Mesendoderm (in vitro differentiated cells): ENCODE data around the gene VAMP8.

Experiments used
- DNase-seq: peaks from one replicate; pipeline ENCODE4 v3.0.0; 2013
- H2AK5ac ChIP-seq: 2 replicates; pipeline ENCODE4 v1.6.1; 2013; ENCODE audit warnings: low read length, inconsistent platforms
- H2BK120ac ChIP-seq: 2 replicates; pipeline ENCODE4 v1.6.1; 2013; ENCODE audit warnings: low read depth, mild to moderate bottlenecking, low read length, moderate library complexity, mixed read lengths
- H2BK15ac ChIP-seq: replicated peaks from 2 replicates; pipeline ENCODE4 v1.6.1; 2013; ENCODE audit warnings: low read depth, mild to moderate bottlenecking, moderate library complexity
- H2BK5ac ChIP-seq: 2 replicates; pipeline ENCODE4 v1.6.1; 2013; ENCODE audit warnings: low read length, inconsistent platforms
- H3K18ac ChIP-seq: 2 replicates; pipeline ENCODE4 v1.6.1; 2013; ENCODE audit warnings: mild to moderate bottlenecking, low read length, mixed read lengths
- H3K23ac ChIP-seq: one replicate; pipeline ENCODE4 v1.6.1; 2013; ENCODE audit warnings: low read length
- H3K27ac ChIP-seq: 2 replicates; pipeline ENCODE4 v1.5.1; 2013; ENCODE audit warnings: low read depth, mild to moderate bottlenecking, inconsistent platforms, low read length, moderate library complexity
- H3K27me3 ChIP-seq: 2 replicates; pipeline ENCODE4 v1.6.1; 2013; ENCODE audit warnings: low read length, control low read depth, mild to moderate bottlenecking, inconsistent platforms; ENCODE audit not compliant: insufficient read depth, poor library complexity
- H3K36me3 ChIP-seq: 2 replicates; pipeline ENCODE4 v1.6.1; 2013; ENCODE audit warnings: low read length, inconsistent platforms; ENCODE audit not compliant: control insufficient read depth, insufficient read depth
- H3K4ac ChIP-seq: one replicate; pipeline ENCODE4 v1.6.1; 2013; ENCODE audit warnings: low read depth, mild to moderate bottlenecking, low read length, moderate library complexity
- H3K4me1 ChIP-seq: 2 replicates; pipeline ENCODE4 v1.6.1; 2013; ENCODE audit warnings: low read depth, low read length, inconsistent platforms; ENCODE audit not compliant: control insufficient read depth
- H3K4me2 ChIP-seq: 2 replicates; pipeline ENCODE4 v1.6.1; 2013; ENCODE audit warnings: low read length
- H3K4me3 ChIP-seq: 2 replicates; pipeline ENCODE4 v1.5.1; 2013; ENCODE audit warnings: mild to moderate bottlenecking, low read length
- H3K56ac ChIP-seq: one replicate; pipeline ENCODE4 v1.6.1; 2013; ENCODE audit warnings: low read length
- H3K79me1 ChIP-seq: 2 replicates; pipeline ENCODE4 v1.6.1; 2013; ENCODE audit warnings: low read length, inconsistent platforms
- H3K79me2 ChIP-seq: 2 replicates; pipeline ENCODE4 v1.6.1; 2013; ENCODE audit warnings: mild to moderate bottlenecking, low read length; ENCODE audit not compliant: control insufficient read depth, insufficient read depth
- H3K9ac ChIP-seq: 2 replicates; pipeline ENCODE4 v1.6.1; 2013; ENCODE audit warnings: low read length, inconsistent platforms
- H4K5ac ChIP-seq: one replicate; pipeline ENCODE4 v1.6.1; 2013; ENCODE audit warnings: low read length
- H4K8ac ChIP-seq: one replicate; pipeline ENCODE4 v1.6.1; 2013; ENCODE audit warnings: low read depth, mild to moderate bottlenecking, control low read depth, low read length, moderate library complexity
- WGBS: extraction: QIAGEN DNeasy Blood & Tissue Kit; methylation state at CpG from one replicate; pipeline ENCODE4 v1.1.7; 2013; ENCODE audit warnings: low lambda C conversion rate, missing lambda C conversion rate; ENCODE audit not compliant: insufficient coverage; ENCODE audit errors: extremely low coverage; 5-methylcytosine and 5-hydroxymethylcytosine counted together

VAMP8 gene

DNA sequence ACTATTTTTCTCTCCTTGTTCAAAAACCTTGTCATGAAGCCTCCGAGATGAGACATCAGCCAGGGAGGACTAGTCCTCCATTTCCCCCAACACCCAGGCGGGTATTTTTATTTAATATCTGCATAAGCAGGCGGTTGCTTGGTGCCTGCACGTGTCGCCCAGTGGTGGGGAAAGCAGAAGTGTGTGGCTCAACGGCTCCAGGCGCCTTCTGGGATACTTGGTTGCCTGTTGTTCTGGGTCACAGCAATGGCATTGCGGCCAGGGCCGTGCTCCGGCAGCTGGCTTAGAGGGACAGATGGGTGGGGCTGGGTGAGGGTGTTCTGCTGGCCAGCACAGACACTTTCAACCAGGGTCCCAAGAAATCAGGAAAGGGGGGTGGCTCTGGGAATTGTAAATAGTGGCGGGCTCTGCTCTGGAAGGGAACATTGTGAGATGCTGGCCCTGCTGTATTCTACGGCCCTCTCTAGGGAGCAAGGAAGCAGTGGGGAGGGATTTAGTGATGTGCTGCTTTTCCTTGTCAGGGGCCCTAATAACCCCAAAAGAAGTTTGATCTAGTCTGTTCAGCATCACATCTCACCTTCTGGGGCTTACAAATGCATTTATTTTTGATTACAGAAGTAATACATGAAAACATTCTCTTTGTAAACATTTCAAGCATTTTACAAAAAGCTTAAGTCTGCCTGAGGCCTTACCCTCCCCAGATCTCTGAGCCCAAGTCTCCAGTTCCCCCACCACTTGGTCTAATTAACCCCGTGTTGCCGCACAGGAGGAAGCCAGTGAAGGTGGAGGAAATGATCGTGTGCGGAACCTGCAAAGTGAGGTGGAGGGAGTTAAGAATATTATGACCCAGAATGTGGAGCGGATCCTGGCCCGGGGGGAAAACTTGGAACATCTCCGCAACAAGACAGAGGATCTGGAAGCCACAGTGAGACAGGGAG is 1.1 kb downstream of the VAMP8 start:
- Histone ChIP-seq H3K4ac (peak overlapping the region; percentile 46), H3K36me3 (no peaks in the 10 kb centered on the region), H3K56ac (peak overlapping the region; percentile 95), H2AK5ac (peak overlapping the region; percentile 89), H3K79me2 (peaks cover 9% of the 10 kb centered on the region), H3K27me3 (no peaks in the 10 kb centered on the region), H3K79me1 (peaks cover 9% of the 10 kb centered on the region), H3K4me2 (peak overlapping the region; percentile 71), H3K4me1 (peaks cover 10% of the 10 kb centered on the region), H3K27ac (peak overlapping the region; percentile 93), H3K9ac (peak overlapping the region; percentile 76), H3K4me3 (peak overlapping the region; percentile 15), H2BK5ac (peak overlapping the region; percentile 79), H3K18ac (peak overlapping the region; percentile 89), H4K5ac (no peak overlapping the region), H3K23ac (peak overlapping the region; percentile 11), H4K8ac (no peak overlapping the region), H2BK120ac (peak overlapping the region; percentile 86), H2BK15ac (no peak overlapping the region)
- DNase-seq: peak; percentile 56
- WGBS: no CpG with 5 or more reads among the region's 19 CpGs

DNA sequence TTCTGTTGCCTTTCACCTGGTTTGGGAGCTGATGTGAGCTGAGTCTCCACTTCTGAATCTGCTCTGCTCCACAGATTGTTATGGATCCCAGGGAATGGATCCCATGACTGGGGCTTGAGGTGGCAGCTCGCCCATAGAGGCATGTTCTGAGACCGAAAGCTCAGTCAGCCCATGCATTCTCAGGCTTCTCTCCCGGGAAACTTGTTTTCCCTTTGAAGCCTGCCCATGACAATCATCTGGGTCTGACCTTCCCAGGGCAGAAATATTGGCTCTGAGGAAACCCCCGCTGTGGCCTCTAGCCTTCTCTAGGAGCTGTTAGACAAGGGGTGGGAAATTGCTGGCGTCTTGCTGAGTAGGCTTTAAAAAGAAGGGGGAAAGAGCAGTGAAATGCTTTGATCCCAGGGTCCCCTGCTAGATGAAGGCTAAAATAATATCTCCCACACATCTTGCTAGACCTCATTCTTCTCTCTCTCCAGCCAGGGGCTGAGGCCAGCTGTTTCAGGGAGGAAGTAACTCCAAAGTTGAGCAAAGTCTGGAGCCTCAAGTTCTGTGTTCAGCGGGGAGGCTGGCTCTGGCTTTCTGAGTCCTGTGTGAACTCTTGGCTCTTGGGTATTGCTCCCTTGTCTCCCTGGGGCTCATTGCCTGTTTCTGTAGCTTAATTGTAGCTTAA is 2.0 kb downstream of the VAMP8 start:
- Histone ChIP-seq H3K23ac (no peak overlapping the region), H3K18ac (peak overlapping the region; percentile 89), H3K27ac (peak overlapping the region; percentile 93), H3K4ac (peak overlapping the region; percentile 66), H3K79me2 (peaks cover 9% of the 10 kb centered on the region), H2BK15ac (no peak overlapping the region), H3K4me1 (peaks cover 10% of the 10 kb centered on the region), H4K8ac (no peak overlapping the region), H3K4me3 (no peak overlapping the region), H2AK5ac (no peak overlapping the region), H3K9ac (peak overlapping the region; percentile 76), H3K79me1 (peaks cover 9% of the 10 kb centered on the region), H2BK120ac (peak overlapping the region; percentile 86), H2BK5ac (peak overlapping the region; percentile 79), H4K5ac (no peak overlapping the region), H3K36me3 (no peaks in the 10 kb centered on the region), H3K56ac (peak overlapping the region; percentile 95), H3K4me2 (peak overlapping the region; percentile 71), H3K27me3 (no peaks in the 10 kb centered on the region)
- WGBS: no CpG with 5 or more reads among the region's 6 CpGs
- peak; percentile 95 for DNase-seq

DNA sequence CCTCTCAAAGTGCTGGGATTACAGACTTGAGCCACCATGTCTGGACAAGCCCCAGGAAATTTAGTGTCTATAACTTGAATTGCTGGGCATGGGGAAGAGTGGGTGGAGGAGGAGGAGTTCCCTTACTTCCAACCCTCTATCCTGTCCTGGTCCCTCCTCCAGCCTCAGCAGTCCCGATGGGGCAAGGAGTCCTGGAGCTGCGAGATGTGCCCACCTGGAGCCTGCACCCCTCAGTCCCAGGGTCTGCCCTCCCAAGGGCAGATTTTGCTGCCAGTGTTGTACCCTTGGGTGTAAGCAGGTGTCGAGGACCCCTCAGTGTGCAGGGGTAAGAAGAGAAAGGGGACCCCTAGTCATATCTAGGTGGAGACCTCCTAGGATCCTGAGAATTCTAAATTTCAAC is 2.8 kb downstream of the VAMP8 start:
- H3K79me2 ChIP-seq: peaks cover 9% of the 10 kb centered on the region
- H3K79me1 ChIP-seq: peaks cover 9% of the 10 kb centered on the region
- no peak overlapping the region for H4K5ac ChIP-seq
- H2BK120ac ChIP-seq: peak overlapping the region; percentile 33
- no peak overlapping the region for H3K4me2 ChIP-seq
- peak overlapping the region; percentile 84 for H3K23ac ChIP-seq
- peak overlapping the region; percentile 57 for H3K9ac ChIP-seq
- H4K8ac ChIP-seq: peak overlapping the region; percentile 91
- H3K56ac ChIP-seq: peak overlapping the region; percentile 83
- H2BK5ac ChIP-seq: peak overlapping the region; percentile 89
- H2BK15ac ChIP-seq: no peak overlapping the region
- no peak overlapping the region for H3K4me3 ChIP-seq
- WGBS: no CpG with 5 or more reads among the region's 3 CpGs
- peak overlapping the region; percentile 93 for H3K27ac ChIP-seq
- H3K27me3 ChIP-seq: no peaks in the 10 kb centered on the region
- peaks cover 17% of the 10 kb centered on the region for H3K4me1 ChIP-seq
- H3K4ac ChIP-seq: no peak overlapping the region
- peak overlapping the region; percentile 41 for H3K18ac ChIP-seq
- peak overlapping the region; percentile 87 for H2AK5ac ChIP-seq
- DNase-seq: no peak
- H3K36me3 ChIP-seq: no peaks in the 10 kb centered on the region

DNA sequence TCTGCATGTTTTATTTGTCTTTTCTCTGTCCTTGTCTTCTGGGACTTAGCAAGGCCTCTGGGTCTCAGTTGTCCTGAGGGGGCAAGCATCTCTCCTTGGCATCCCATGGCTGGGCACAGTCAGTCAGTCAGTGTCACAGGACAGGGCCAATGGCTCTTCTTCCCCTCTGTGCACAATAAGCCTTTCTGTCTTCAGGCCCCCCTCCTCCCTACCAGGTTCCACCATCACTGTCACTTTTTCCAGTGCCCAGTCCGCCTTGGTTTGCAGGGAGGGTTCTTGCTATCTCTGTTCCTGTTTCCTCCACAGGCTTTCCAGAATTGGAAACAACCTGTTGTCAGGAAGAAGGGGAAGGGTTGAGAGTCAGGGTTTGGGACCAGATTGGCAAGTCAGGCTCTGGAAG is 5.1 kb downstream of the VAMP8 start:
- H3K4ac ChIP-seq: no peak overlapping the region
- no peaks in the 10 kb centered on the region for H3K36me3 ChIP-seq
- H4K5ac ChIP-seq: no peak overlapping the region
- H2AK5ac ChIP-seq: no peak overlapping the region
- no peak overlapping the region for H3K9ac ChIP-seq
- WGBS: no CpG with 5 or more reads among the region's 1 CpG
- H3K56ac ChIP-seq: no peak overlapping the region
- no peak for DNase-seq
- no peak overlapping the region for H2BK15ac ChIP-seq
- no peak overlapping the region for H3K4me2 ChIP-seq
- H3K27ac ChIP-seq: no peak overlapping the region
- no peak overlapping the region for H4K8ac ChIP-seq
- no peak overlapping the region for H2BK5ac ChIP-seq
- H3K79me1 ChIP-seq: peaks cover 9% of the 10 kb centered on the region
- H3K18ac ChIP-seq: no peak overlapping the region
- peaks cover 9% of the 10 kb centered on the region for H3K79me2 ChIP-seq
- no peaks in the 10 kb centered on the region for H3K27me3 ChIP-seq
- H2BK120ac ChIP-seq: no peak overlapping the region
- no peak overlapping the region for H3K4me3 ChIP-seq
- peaks cover 21% of the 10 kb centered on the region for H3K4me1 ChIP-seq
- H3K23ac ChIP-seq: no peak overlapping the region

DNA sequence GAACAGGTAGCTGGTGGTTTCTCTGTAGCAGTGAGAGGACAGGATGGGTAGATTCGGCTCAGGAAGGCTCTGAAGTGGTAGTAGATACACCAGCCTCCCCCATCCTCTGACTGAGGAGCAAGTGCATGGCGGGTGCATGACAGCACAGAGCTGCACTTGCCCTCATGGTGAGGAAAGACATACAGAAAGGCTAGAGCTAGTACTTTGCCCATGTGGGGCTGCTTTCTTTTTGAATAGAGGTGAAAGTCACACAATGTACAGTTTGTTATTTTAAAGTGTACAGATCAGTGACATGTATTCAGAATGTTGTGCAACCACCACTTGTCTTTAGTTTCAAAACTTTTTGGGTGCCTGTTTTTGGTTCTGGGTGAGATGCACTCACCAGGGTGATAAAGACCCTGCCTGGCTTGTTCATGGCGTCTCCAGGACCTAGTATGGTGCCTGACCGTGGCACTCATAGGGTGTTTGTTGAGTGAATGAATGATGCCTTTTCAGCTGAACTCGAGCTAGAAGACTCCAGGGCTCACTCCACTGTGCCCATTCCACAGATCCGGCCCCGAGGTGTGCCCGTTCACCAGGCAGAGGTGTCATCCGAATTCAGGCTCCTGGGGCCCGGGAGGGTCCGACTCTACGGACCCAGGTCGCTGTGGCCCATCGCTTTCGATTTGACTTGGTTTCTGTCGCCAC is 6.4 kb downstream of the VAMP8 start:
- no peak overlapping the region for H3K27ac ChIP-seq
- no CpG with 5 or more reads among the region's 16 CpGs for WGBS

More for the DNA sequence above, 6.4 kb downstream of the VAMP8 start:
- H3K18ac ChIP-seq: peak overlapping the region; percentile 82
- H3K79me1 ChIP-seq: peaks cover 9% of the 10 kb centered on the region
- H3K56ac ChIP-seq: peak overlapping the region; percentile 80
- H2AK5ac ChIP-seq: no peak overlapping the region
- no peak overlapping the region for H4K8ac ChIP-seq
- H2BK5ac ChIP-seq: no peak overlapping the region
- H3K4me1 ChIP-seq: peaks cover 17% of the 10 kb centered on the region
- no peak overlapping the region for H3K4me3 ChIP-seq
- no peaks in the 10 kb centered on the region for H3K36me3 ChIP-seq
- H3K27me3 ChIP-seq: no peaks in the 10 kb centered on the region
- no peak overlapping the region for H3K23ac ChIP-seq
- no peak overlapping the region for H3K4me2 ChIP-seq
- no peak for DNase-seq
- H3K79me2 ChIP-seq: peaks cover 5% of the 10 kb centered on the region
- peak overlapping the region; percentile 7 for H3K4ac ChIP-seq
- no peak overlapping the region for H4K5ac ChIP-seq
- peak overlapping the region; percentile 34 for H3K9ac ChIP-seq
- H2BK15ac ChIP-seq: no peak overlapping the region
- no peak overlapping the region for H2BK120ac ChIP-seq
